ENCODE results near the gene ZNF578. TPM values are rescaled to one million over a fixed set of nuclear protein-coding genes. Genes with fewer than 3 reads are reported as not detected.
"Not testable (repeated sequence)": the region's sequence is repeated elsewhere in the genome, so short reads cannot be mapped to it uniquely, and the experiment has no call there.

ZNF578 gene
- total RNA-seq, 1 donor from 2014 or later, result 0.56 TPM

GRCh38 chr19:52554216-52554971, 101.0 kb downstream of the ZNF578 start:
- DNase-seq (ENCODE audit: low spot score in 2 of 2, unreplicated experiment in 2 of 2), result no peak
- Mint-ChIP-seq H3K27me3 (ENCODE audit: low read depth) (no peaks in the 10 kb centered on the region), H3K27ac (no peak overlapping the region), H3K4me1 (no peaks in the 10 kb centered on the region), H3K4me3 (no peak overlapping the region), H3K36me3 (peaks cover 84% of the 10 kb centered on the region), H3K9me3 (peaks cover 53% of the 10 kb centered on the region)
- TF ChIP-seq, protein P1, sequence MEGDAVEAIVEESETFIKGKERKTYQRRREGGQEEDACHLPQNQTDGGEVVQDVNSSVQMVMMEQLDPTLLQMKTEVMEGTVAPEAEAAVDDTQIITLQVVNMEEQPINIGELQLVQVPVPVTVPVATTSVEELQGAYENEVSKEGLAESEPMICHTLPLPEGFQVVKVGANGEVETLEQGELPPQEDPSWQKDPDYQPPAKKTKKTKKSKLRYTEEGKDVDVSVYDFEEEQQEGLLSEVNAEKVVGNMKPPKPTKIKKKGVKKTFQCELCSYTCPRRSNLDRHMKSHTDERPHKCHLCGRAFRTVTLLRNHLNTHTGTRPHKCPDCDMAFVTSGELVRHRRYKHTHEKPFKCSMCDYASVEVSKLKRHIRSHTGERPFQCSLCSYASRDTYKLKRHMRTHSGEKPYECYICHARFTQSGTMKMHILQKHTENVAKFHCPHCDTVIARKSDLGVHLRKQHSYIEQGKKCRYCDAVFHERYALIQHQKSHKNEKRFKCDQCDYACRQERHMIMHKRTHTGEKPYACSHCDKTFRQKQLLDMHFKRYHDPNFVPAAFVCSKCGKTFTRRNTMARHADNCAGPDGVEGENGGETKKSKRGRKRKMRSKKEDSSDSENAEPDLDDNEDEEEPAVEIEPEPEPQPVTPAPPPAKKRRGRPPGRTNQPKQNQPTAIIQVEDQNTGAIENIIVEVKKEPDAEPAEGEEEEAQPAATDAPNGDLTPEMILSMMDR (IDR thresholded peaks at IDR 0.05; ENCODE audit: unreplicated experiment), result no peak

GRCh38 chr19:52557231-52557995, 104.1 kb downstream of the ZNF578 start:
- DNase-seq (ENCODE audit: low spot score in 2 of 2, unreplicated experiment in 2 of 2), result no peak
- H3K27me3 Mint-ChIP-seq (ENCODE audit: low read depth), result no peaks in the 10 kb centered on the region
- TF ChIP-seq, protein P1 (IDR thresholded peaks at IDR 0.05; ENCODE audit: unreplicated experiment), result no peak
- H3K4me1 Mint-ChIP-seq, result no peaks in the 10 kb centered on the region
- peaks cover 46% of the 10 kb centered on the region for H3K9me3 Mint-ChIP-seq
- no peak overlapping the region for H3K4me3 Mint-ChIP-seq
- H3K27ac Mint-ChIP-seq, result no peak overlapping the region
- H3K36me3 Mint-ChIP-seq, result peaks cover 81% of the 10 kb centered on the region

- Mint-ChIP-seq H3K27ac (peak overlapping the region; percentile 61), H3K36me3 (peaks cover 75% of the 10 kb centered on the region), H3K9me3 (peaks cover 31% of the 10 kb centered on the region)
- H3K27me3 Mint-ChIP-seq (ENCODE audit: low read depth); H3K4me3 Mint-ChIP-seq; DNase-seq (ENCODE audit: low spot score in 2 of 2, unreplicated experiment in 2 of 2); H3K4me1 Mint-ChIP-seq: not testable (repeated sequence)
Measured at GRCh38 chr19:52558732-52559445, 105.5 kb downstream of the ZNF578 start.

DNA sequence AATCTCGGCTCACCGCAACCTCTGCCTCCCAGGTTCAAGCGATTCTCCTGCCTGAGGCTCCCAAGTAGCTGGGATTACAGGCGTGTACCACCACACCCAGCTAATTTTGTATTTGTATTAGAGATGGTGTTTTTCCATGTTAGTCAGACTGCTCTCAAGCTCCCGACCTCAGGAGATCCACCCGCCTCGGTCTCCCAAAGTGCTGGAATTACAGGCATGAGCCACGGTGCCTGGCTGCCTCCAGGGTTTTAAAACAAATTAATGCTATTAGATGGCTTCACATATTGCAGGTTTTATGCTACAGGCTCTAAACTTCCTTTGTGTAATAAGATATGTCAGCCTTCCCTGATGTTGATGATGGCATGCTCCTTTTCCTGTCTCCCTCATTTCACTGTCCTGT, 108.3 kb downstream of the ZNF578 start:
- peaks cover 63% of the 10 kb centered on the region for H3K36me3 Mint-ChIP-seq
- H3K4me1 Mint-ChIP-seq; H3K27ac Mint-ChIP-seq; H3K4me3 Mint-ChIP-seq; DNase-seq (ENCODE audit: low spot score in 2 of 2, unreplicated experiment in 2 of 2); H3K27me3 Mint-ChIP-seq (ENCODE audit: low read depth): not testable (repeated sequence)
- peaks cover 12% of the 10 kb centered on the region for H3K9me3 Mint-ChIP-seq

Other genes with a start within 250 kb of the ZNF578 start
- gene ZNF766, start 184.0 kb upstream of the ZNF578 start, total RNA-seq, result 26.2 to 28.8 TPM (median 26.9 TPM) in 3 replicates
- gene ZNF480, start 156.4 kb upstream of the ZNF578 start, total RNA-seq, result 16.3 to 18.0 TPM (median 18.0 TPM) in 3 replicates
- 14.2 to 16.0 TPM (median 14.2 TPM) in 3 replicates for gene ZNF610, start 117.3 kb upstream of the ZNF578 start, total RNA-seq
- gene ZNF880, start 83.6 kb upstream of the ZNF578 start, total RNA-seq, result 17.4 to 18.7 TPM (median 18.7 TPM) in 3 replicates
- 10.8 to 12.7 TPM (median 11.8 TPM) in 3 replicates for gene ZNF528, start 55.7 kb upstream of the ZNF578 start, total RNA-seq
- gene ZNF534, start 24.4 kb upstream of the ZNF578 start, total RNA-seq, result not detected in 3 replicates
- gene ZNF808, start 74.1 kb downstream of the ZNF578 start, total RNA-seq, result 35.8 to 37.5 TPM (median 36.7 TPM) in 3 replicates
- gene ZNF701, start 116.7 kb downstream of the ZNF578 start, total RNA-seq, result 26.3 TPM in 3 replicates
- 143 to 152 TPM (median 145 TPM) in 3 replicates for gene ZNF83, start 184.8 kb downstream of the ZNF578 start, total RNA-seq

Measured in mesothelial cell of epicardium (in vitro differentiated cells).